Keratinocyte (primary cell): ENCODE data around the gene PHLPP1.

Experiments
- EZH2 ChIP-seq: IDR thresholded peaks from one replicate; pipeline ENCODE4 v1.6.1; 2012; ENCODE audit warnings: inconsistent platforms, mild to moderate bottlenecking, low read length, moderate library complexity
- TF ChIP-seq, protein P1 (sequence below), 3 experiments: IDR thresholded peaks in 1 of 3; conservative IDR thresholded peaks in 1 of 3; optimal IDR thresholded peaks in 1 of 3; 2 replicates in 2 of 3; 3 replicates in 1 of 3; pipeline versions ENCODE3 to v1.5.1; 2011; ENCODE audit warnings: low read length in 3 of 3, mild to moderate bottlenecking in 3 of 3, moderate library complexity in 2 of 3, control low read depth in 1 of 3, inconsistent platforms in 1 of 3; ENCODE audit not compliant: insufficient read depth in 2 of 3; ENCODE audit errors: extremely low read depth in 1 of 3

DNA sequence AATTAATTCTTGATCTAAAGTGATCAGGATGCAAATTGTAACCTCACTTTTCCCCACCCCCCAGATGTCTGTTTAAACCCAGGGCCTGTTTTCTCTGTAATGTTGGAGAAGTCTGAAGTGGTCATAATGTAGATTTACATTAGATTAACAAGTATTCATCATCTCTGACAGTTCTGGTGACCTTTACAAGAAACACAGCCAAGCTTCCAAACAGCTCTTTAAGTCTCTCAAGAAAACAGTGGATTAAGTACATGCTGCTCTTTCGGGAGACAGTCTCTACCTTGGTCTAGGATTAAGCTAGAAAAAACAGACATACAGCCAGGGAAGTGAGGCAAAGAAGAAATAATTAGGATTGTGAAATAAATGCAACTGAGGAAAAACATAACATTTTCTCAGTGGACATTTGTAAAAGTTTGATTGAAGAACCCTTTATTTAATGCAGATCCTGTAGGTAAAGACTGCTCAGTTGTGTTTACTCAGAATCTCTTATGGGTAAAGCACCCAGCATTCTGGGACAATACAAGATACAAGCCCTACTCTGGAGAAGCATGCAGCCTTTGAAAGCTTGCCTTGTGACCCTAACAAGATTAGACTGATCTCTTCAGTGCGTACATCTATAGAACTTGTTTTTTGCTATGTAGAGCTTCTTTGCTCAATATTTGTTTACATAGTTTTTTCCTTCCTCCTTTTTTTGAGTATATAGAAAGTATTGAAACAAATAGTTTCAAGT, 203.9 kb downstream of the PHLPP1 start:
- TF ChIP-seq, protein P1, sequence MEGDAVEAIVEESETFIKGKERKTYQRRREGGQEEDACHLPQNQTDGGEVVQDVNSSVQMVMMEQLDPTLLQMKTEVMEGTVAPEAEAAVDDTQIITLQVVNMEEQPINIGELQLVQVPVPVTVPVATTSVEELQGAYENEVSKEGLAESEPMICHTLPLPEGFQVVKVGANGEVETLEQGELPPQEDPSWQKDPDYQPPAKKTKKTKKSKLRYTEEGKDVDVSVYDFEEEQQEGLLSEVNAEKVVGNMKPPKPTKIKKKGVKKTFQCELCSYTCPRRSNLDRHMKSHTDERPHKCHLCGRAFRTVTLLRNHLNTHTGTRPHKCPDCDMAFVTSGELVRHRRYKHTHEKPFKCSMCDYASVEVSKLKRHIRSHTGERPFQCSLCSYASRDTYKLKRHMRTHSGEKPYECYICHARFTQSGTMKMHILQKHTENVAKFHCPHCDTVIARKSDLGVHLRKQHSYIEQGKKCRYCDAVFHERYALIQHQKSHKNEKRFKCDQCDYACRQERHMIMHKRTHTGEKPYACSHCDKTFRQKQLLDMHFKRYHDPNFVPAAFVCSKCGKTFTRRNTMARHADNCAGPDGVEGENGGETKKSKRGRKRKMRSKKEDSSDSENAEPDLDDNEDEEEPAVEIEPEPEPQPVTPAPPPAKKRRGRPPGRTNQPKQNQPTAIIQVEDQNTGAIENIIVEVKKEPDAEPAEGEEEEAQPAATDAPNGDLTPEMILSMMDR (optimal IDR thresholded peaks at IDR 0.05 in 1 of 3, IDR thresholded peaks at IDR 0.05 in 1 of 3, conservative IDR thresholded peaks at IDR 0.05 in 1 of 3; ENCODE audit: extremely low read depth in 1 of 3, insufficient read depth in 2 of 3, low read length in 3 of 3): no peak
- TF ChIP-seq EZH2: no peak
